Left lung (tissue), 10 donors: ENCODE measurements around the gene SH3RF1. TPM values are rescaled to one million over a fixed set of nuclear protein-coding genes. Genes with fewer than 3 reads are reported as not detected.

ENCODE experiments used
- ATAC-seq: fragments of 200-7000 bp; cut with Tn5 transposase; one replicate; pipeline ENCODE4 v1.9.1; 2020; ENCODE audit warnings: moderate library complexity
- DNase-seq, 4 donors: peaks; one replicate each; pipeline ENCODE4 v3.0.0-alpha.2; 2013 to 2020
- H3K27ac ChIP-seq, 2 donors: fragments of 200-600 bp; sonication (generic) in 1 of 2; one replicate each; pipeline versions ENCODE4 v1.5.0 to v1.8.0; 2020 to 2021
- H3K27me3 ChIP-seq, 2 donors: fragments of 200-600 bp; sonication (generic) in 1 of 2; one replicate each; pipeline versions ENCODE4 v1.5.0 to v1.8.0; 2020 to 2021
- H3K36me3 ChIP-seq, 2 donors: fragments of 200-600 bp; sonication (generic) in 1 of 2; one replicate each; pipeline versions ENCODE4 v1.5.0 to v1.8.0; 2020 to 2021
- H3K4me1 ChIP-seq, 2 donors: fragments of 200-600 bp; one replicate each; pipeline ENCODE4 v1.8.0; 2021
- H3K4me3 ChIP-seq, 2 donors: fragments of 200-600 bp; sonication (generic) in 1 of 2; one replicate each; pipeline versions ENCODE4 v1.5.0 to v1.8.0; 2020 to 2021; ENCODE audit warnings: mild to moderate bottlenecking in 1 of 2
- H3K9me3 ChIP-seq, 2 donors: fragments of 200-600 bp; sonication (generic) in 1 of 2; one replicate each; pipeline versions ENCODE4 v1.5.0 to v1.8.0; 2020 to 2021
- intact Hi-C, 2 donors: fragments of 100-400 bp; cut with DNase I; formaldehyde crosslinking; loops; one replicate each; pipeline versions ENCODE4 v1.11.2 to v1.14.2; 2022
- polyA plus RNA-seq, 6 donors: library from polyadenylated mRNA; unstranded; fragments of 120-200 nt; gene quantifications; one replicate each; pipeline ENCODE4 v1.2.1, GENCODE V29; 2013; ENCODE audit not compliant: insufficient read length in 6 of 6
- total RNA-seq, 2 donors: library from RNA; stranded (reverse); fragmentation: NEBNext Ultra II Directional; extraction: Animal tissue kit (Norgen Biotek cat#: 25700); gene quantifications; one replicate each; pipeline ENCODE4 v1.2.1, GENCODE V29; 2021
- TF ChIP-seq, protein P1 (sequence below), 2 donors: fragments of 200-600 bp; sonication (generic) in 1 of 2; IDR thresholded peaks; one replicate each; pipeline versions ENCODE4 v1.5.0 to v1.8.0; 2021; ENCODE audit warnings: antibody characterized with exemption in 2 of 2
- donor health status: DM: no; HTN: yes; CAD: no.
- donor health status: DM: no; HTN: no; CAD: no.

The SH3RF1 gene
- total and polyA plus RNA-seq, 8 donors = 18.9 to 39.4 (median 20.8) TPM

DNA sequence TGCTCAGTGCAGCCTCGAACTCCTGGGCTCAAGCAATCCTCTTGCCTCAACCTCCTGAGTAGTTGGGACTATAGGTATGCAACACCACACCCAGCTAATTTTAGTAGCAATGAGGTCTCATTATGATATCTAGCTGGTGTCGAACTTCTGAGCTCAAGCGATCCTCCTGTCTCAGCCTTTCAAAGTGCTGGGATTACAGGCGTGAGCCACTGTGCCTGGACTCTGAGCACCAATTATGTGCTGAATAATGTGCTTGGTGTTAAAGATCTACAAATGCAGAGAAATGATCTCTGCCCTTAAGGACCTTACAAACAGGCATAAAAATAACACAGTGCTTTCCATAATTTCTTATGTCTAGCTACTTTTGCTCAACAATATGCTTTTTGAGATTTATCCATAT lies 131.7 kb downstream of the SH3RF1 start:
- TF ChIP-seq, protein P1, sequence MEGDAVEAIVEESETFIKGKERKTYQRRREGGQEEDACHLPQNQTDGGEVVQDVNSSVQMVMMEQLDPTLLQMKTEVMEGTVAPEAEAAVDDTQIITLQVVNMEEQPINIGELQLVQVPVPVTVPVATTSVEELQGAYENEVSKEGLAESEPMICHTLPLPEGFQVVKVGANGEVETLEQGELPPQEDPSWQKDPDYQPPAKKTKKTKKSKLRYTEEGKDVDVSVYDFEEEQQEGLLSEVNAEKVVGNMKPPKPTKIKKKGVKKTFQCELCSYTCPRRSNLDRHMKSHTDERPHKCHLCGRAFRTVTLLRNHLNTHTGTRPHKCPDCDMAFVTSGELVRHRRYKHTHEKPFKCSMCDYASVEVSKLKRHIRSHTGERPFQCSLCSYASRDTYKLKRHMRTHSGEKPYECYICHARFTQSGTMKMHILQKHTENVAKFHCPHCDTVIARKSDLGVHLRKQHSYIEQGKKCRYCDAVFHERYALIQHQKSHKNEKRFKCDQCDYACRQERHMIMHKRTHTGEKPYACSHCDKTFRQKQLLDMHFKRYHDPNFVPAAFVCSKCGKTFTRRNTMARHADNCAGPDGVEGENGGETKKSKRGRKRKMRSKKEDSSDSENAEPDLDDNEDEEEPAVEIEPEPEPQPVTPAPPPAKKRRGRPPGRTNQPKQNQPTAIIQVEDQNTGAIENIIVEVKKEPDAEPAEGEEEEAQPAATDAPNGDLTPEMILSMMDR (IDR thresholded peaks at IDR 0.05) = no peak
- H3K36me3 ChIP-seq = peaks cover 0 to 18% of the 10 kb centered on the region in 2 donors
- DNase-seq (no peak), ATAC-seq (no peak)
- H3K4me3 ChIP-seq = no peak overlapping the region
- H3K9me3 ChIP-seq = no peaks in the 10 kb centered on the region
- H3K27me3 ChIP-seq = no peaks in the 10 kb centered on the region
- no peak overlapping the region for H3K27ac ChIP-seq
- intact Hi-C loops = no loop called here
- H3K4me1 ChIP-seq = peaks cover 0 to 5% of the 10 kb centered on the region in 2 donors

DNA sequence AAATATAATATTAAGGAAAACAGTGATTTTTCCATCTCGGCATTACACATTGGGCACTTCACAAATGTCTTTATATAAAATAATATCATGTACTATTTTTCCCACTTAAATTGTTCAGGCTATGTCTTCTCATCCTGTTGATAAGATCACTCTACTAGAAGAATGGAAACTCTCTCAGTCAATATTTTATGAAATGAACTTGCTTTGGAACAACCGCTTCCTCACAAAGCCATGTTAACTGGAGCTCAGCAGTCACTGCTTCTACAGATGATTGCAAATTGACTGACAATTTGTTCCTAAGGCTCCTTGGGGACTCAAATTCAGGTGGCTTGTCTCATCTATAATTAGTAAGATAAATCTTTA lies 133.2 kb downstream of the SH3RF1 start:
- Histone ChIP-seq H3K27me3 (no peaks in the 10 kb centered on the region), H3K4me3 (no peak overlapping the region), H3K27ac (peak overlapping the region in 1 of 2 donors; percentile 21), H3K36me3 (peaks cover 0 to 33% of the 10 kb centered on the region in 2 donors), H3K4me1 (peaks cover 0 to 5% of the 10 kb centered on the region in 2 donors), H3K9me3 (no peaks in the 10 kb centered on the region)
- intact Hi-C loops = no loop called here
- ATAC-seq (no peak), DNase-seq (no peak)
- TF ChIP-seq, protein P1 (IDR thresholded peaks at IDR 0.05) = no peak

DNA sequence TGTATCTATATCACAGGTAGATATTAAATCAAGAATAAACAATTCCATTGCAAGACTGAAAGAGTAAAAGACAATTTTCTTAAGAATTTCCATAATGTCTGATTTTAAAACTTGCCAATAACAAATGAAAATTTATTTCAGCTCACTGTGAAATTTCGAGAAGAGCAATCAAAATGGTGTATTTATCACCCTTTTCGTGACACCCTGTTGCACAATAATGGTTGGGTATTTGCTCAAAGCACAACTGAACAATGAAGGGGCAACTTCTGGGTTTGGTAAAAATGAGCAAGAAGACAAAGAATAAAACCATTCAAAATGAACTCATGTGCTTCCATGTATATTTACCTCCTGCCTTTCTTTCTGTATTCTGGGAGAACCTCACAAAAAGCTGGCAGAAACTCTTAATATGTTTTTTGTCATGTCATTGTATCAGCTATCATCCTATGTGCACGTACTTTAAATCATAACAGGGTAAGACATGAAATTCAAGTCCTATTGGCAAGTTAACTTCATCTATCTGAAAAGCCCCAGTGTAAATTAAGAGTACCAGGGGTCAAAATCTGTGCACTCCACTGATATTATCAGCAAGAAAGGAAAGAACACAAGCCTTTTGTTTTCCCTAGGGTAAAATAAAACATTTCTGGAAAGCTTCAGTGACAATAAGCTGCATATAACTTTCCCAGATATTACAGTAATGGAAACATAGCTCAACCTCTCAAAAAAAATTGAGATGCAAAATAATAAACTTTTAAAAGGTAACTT lies 133.8 kb downstream of the SH3RF1 start:
- H3K27ac ChIP-seq = no peak overlapping the region
- no peaks in the 10 kb centered on the region for H3K27me3 ChIP-seq
- peaks cover 0 to 38% of the 10 kb centered on the region in 2 donors for H3K36me3 ChIP-seq
- H3K9me3 ChIP-seq = no peaks in the 10 kb centered on the region
- TF ChIP-seq, protein P1 (IDR thresholded peaks at IDR 0.05) = no peak
- intact Hi-C loops = no loop called here
- ATAC-seq = no peak
- no peak for DNase-seq
- H3K4me1 ChIP-seq = peaks cover 0 to 5% of the 10 kb centered on the region in 2 donors
- no peak overlapping the region for H3K4me3 ChIP-seq

DNA sequence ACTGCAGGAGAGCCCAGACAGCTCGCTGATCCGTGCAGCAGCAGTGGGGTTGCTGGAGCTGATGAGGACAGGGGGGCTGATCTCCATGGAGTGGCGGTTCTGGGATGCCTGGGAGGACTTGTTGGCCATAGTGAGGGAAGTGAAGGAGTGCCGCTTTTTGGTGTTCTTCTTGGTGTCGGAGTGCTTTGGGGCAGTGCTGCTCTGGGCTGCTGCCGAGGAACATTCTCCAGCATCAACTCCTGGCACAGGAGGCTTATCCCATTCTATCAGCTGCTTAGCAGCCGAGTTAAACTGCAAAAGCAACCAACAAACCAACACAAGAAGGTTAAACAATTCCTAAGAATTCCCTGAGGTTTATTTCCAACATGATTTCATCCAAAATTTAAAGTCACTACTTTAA lies 134.4 kb downstream of the SH3RF1 start:
- ATAC-seq = no peak
- H3K36me3 ChIP-seq = peaks cover 0 to 39% of the 10 kb centered on the region in 2 donors
- peaks cover 0 to 5% of the 10 kb centered on the region in 2 donors for H3K4me1 ChIP-seq
- TF ChIP-seq, protein P1 (IDR thresholded peaks at IDR 0.05) = no peak
- intact Hi-C loops = no loop called here
- H3K4me3 ChIP-seq = no peak overlapping the region
- H3K27me3 ChIP-seq = no peaks in the 10 kb centered on the region
- no peak for DNase-seq
- H3K9me3 ChIP-seq = no peaks in the 10 kb centered on the region
- H3K27ac ChIP-seq = no peak overlapping the region

DNA sequence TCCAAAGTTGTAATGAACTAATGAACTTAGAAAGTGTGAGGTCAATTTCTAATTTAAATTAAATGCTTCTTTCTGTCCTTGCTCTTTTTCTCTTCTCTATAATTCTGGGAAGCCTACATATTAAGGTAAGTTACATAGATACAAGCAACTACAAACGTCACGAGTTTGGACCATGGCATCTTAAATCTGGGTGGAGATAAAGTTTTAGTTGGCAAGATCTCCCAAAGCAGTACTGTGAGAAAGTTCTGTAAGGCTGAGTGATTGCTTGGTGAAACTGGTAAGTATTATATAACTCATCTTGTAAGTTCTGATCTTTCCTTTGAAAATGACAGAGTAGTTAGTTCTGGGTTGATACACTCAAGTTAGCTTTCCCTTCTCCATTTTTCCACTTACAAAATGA lies 135.0 kb downstream of the SH3RF1 start:
- H3K4me1 ChIP-seq = peaks cover 0 to 5% of the 10 kb centered on the region in 2 donors
- no peak overlapping the region for H3K27ac ChIP-seq
- no peak for ATAC-seq
- TF ChIP-seq, protein P1 (IDR thresholded peaks at IDR 0.05) = no peak
- peaks cover 0 to 39% of the 10 kb centered on the region in 2 donors for H3K36me3 ChIP-seq
- no peaks in the 10 kb centered on the region for H3K27me3 ChIP-seq
- H3K9me3 ChIP-seq = no peaks in the 10 kb centered on the region
- no peak for DNase-seq
- intact Hi-C loops = no loop called here
- no peak overlapping the region for H3K4me3 ChIP-seq
